ENCODE measurements around the gene MUC21.
A peak's percentile ranks its signal among the peaks of the same experiment; 100 is the strongest.

Gene MUC21

GRCh38 chr6:30983439-30983838 lies at the start of gene MUC21:
Gene MUC21, plus strand, starts transcription at chr6:30983718. Its CDS starts 241 bp downstream, at chr6:30983959.
- peaks cover 5% of the 10 kb centered on the region for H3K4me1 Mint-ChIP-seq
- H3K27me3 Mint-ChIP-seq: peaks cover 3% of the 10 kb centered on the region

GRCh38 chr6:30935018-30935417 lies 48.5 kb upstream of the MUC21 start:
- H3K4me1 Mint-ChIP-seq: peaks cover 7% of the 10 kb centered on the region
- no peaks in the 10 kb centered on the region for H3K9me3 Mint-ChIP-seq
- peak overlapping the region; percentile 18 for H3K27ac Mint-ChIP-seq
- no peaks in the 10 kb centered on the region for H3K36me3 Mint-ChIP-seq
- H3K27me3 Mint-ChIP-seq: peaks cover 9% of the 10 kb centered on the region
- H3K4me3 Mint-ChIP-seq: no peak overlapping the region

More at GRCh38 chr6:30983439-30983838, at the start of gene MUC21:
- Mint-ChIP-seq H3K9me3 (no peaks in the 10 kb centered on the region), H3K27ac (no peak within 1 kb of the TSS), H3K36me3 (no peaks in the 10 kb centered on the region), H3K4me3 (no peak within 1 kb of the TSS)

GRCh38 chr6:30937265-30937664 lies 46.3 kb upstream of the MUC21 start:
- Mint-ChIP-seq H3K27ac (no peak overlapping the region), H3K27me3 (peaks cover 15% of the 10 kb centered on the region), H3K4me1 (peaks cover 7% of the 10 kb centered on the region), H3K4me3 (no peak overlapping the region), H3K9me3 (no peaks in the 10 kb centered on the region), H3K36me3 (no peaks in the 10 kb centered on the region)

- Mint-ChIP-seq H3K27ac (no peak overlapping the region), H3K4me3 (no peak overlapping the region), H3K36me3 (no peaks in the 10 kb centered on the region), H3K27me3 (peaks cover 25% of the 10 kb centered on the region), H3K4me1 (peaks cover 7% of the 10 kb centered on the region), H3K9me3 (no peaks in the 10 kb centered on the region)
These were observed 44.8 kb upstream of the MUC21 start for GRCh38 chr6:30938730-30939129.

- Mint-ChIP-seq H3K27ac (no peak overlapping the region), H3K4me3 (no peak overlapping the region), H3K9me3 (no peaks in the 10 kb centered on the region), H3K27me3 (peaks cover 27% of the 10 kb centered on the region), H3K36me3 (no peaks in the 10 kb centered on the region), H3K4me1 (peaks cover 7% of the 10 kb centered on the region)
These were observed 44.0 kb upstream of the MUC21 start for GRCh38 chr6:30939473-30939872.

- no peak within 1 kb of the TSS for H3K27ac Mint-ChIP-seq
- H3K27me3 Mint-ChIP-seq: peaks cover 32% of the 10 kb centered on the region
These were observed 43.0 kb upstream of the MUC21 start, which contains the start of gene MUCL3 for GRCh38 chr6:30940361-30940986. Gene MUCL3, plus strand, starts transcription at chr6:30940973. Its CDS starts 27 bp downstream, at chr6:30941000.

GRCh38 chr6:30942338-30943060 lies 41.0 kb upstream of the MUC21 start:
- H3K27ac Mint-ChIP-seq: peak overlapping the region; percentile 35
- peaks cover 32% of the 10 kb centered on the region for H3K27me3 Mint-ChIP-seq
- no peak overlapping the region for H3K4me3 Mint-ChIP-seq
- no peaks in the 10 kb centered on the region for H3K9me3 Mint-ChIP-seq
- no peaks in the 10 kb centered on the region for H3K36me3 Mint-ChIP-seq
- no peaks in the 10 kb centered on the region for H3K4me1 Mint-ChIP-seq

More at GRCh38 chr6:30940361-30940986, 43.0 kb upstream of the MUC21 start, which contains the start of gene MUCL3:
- Mint-ChIP-seq H3K36me3 (no peaks in the 10 kb centered on the region), H3K4me3 (no peak within 1 kb of the TSS), H3K4me1 (no peaks in the 10 kb centered on the region), H3K9me3 (no peaks in the 10 kb centered on the region)

GRCh38 chr6:30944051-30944450 lies 39.5 kb upstream of the MUC21 start:
- Mint-ChIP-seq H3K9me3 (no peaks in the 10 kb centered on the region), H3K27me3 (peaks cover 32% of the 10 kb centered on the region), H3K4me3 (no peak overlapping the region), H3K36me3 (peaks cover 1% of the 10 kb centered on the region), H3K4me1 (no peaks in the 10 kb centered on the region), H3K27ac (no peak overlapping the region)

- Mint-ChIP-seq H3K36me3 (peaks cover 1% of the 10 kb centered on the region), H3K27ac (no peak overlapping the region), H3K27me3 (peaks cover 28% of the 10 kb centered on the region)
These were observed 38.2 kb upstream of the MUC21 start for GRCh38 chr6:30945281-30945680.

GRCh38 chr6:30947231-30947630 lies 36.3 kb upstream of the MUC21 start:
- Mint-ChIP-seq H3K9me3 (no peaks in the 10 kb centered on the region), H3K4me3 (no peak overlapping the region), H3K27me3 (peaks cover 22% of the 10 kb centered on the region), H3K4me1 (no peaks in the 10 kb centered on the region), H3K27ac (no peak overlapping the region), H3K36me3 (peaks cover 1% of the 10 kb centered on the region)

More at GRCh38 chr6:30945281-30945680, 38.2 kb upstream of the MUC21 start:
- H3K9me3 Mint-ChIP-seq: no peaks in the 10 kb centered on the region
- no peaks in the 10 kb centered on the region for H3K4me1 Mint-ChIP-seq
- H3K4me3 Mint-ChIP-seq: no peak overlapping the region

- peaks cover 14% of the 10 kb centered on the region for H3K27me3 Mint-ChIP-seq
- H3K27ac Mint-ChIP-seq: no peak overlapping the region
- no peaks in the 10 kb centered on the region for H3K4me1 Mint-ChIP-seq
- no peak overlapping the region for H3K4me3 Mint-ChIP-seq
- no peaks in the 10 kb centered on the region for H3K9me3 Mint-ChIP-seq
- H3K36me3 Mint-ChIP-seq: peaks cover 1% of the 10 kb centered on the region
These were observed 34.7 kb upstream of the MUC21 start for GRCh38 chr6:30948811-30949210.

- Mint-ChIP-seq H3K9me3 (no peaks in the 10 kb centered on the region), H3K4me1 (peaks cover 10% of the 10 kb centered on the region), H3K4me3 (no peak overlapping the region), H3K36me3 (peaks cover 1% of the 10 kb centered on the region), H3K27ac (no peak overlapping the region), H3K27me3 (peaks cover 7% of the 10 kb centered on the region)
These were observed 31.5 kb upstream of the MUC21 start for GRCh38 chr6:30951907-30952469.

GRCh38 chr6:30954631-30955366 lies 28.7 kb upstream of the MUC21 start:
- peak overlapping the region; percentile 69 for H3K27ac Mint-ChIP-seq
- peak overlapping the region; percentile 84 for H3K4me3 Mint-ChIP-seq
- peaks cover 6% of the 10 kb centered on the region for H3K27me3 Mint-ChIP-seq

GRCh38 chr6:30955367-30956042 lies 28.0 kb upstream of the MUC21 start:
- H3K4me1 Mint-ChIP-seq: peaks cover 20% of the 10 kb centered on the region
- H3K9me3 Mint-ChIP-seq: no peaks in the 10 kb centered on the region
- H3K36me3 Mint-ChIP-seq: no peaks in the 10 kb centered on the region
- peak overlapping the region; percentile 69 for H3K27ac Mint-ChIP-seq
- peak overlapping the region; percentile 84 for H3K4me3 Mint-ChIP-seq
- H3K27me3 Mint-ChIP-seq: peaks cover 6% of the 10 kb centered on the region

More at GRCh38 chr6:30954631-30955366, 28.7 kb upstream of the MUC21 start:
- no peaks in the 10 kb centered on the region for H3K9me3 Mint-ChIP-seq
- H3K36me3 Mint-ChIP-seq: no peaks in the 10 kb centered on the region
- H3K4me1 Mint-ChIP-seq: peaks cover 20% of the 10 kb centered on the region

- H3K36me3 Mint-ChIP-seq: no peaks in the 10 kb centered on the region
- H3K4me1 Mint-ChIP-seq: peaks cover 20% of the 10 kb centered on the region
- H3K27me3 Mint-ChIP-seq: peaks cover 6% of the 10 kb centered on the region
- H3K27ac Mint-ChIP-seq: no peak overlapping the region
- no peak overlapping the region for H3K4me3 Mint-ChIP-seq
- H3K9me3 Mint-ChIP-seq: no peaks in the 10 kb centered on the region
These were observed 25.8 kb upstream of the MUC21 start for GRCh38 chr6:30957716-30958115.
